Neuronal stem cell (in vitro differentiated cells): Measurements from ENCODE around the gene YPEL1.

ENCODE experiments used
- DNase-seq: peaks from one replicate; pipeline ENCODE4 v3.0.0-alpha.2; 2013; ENCODE audit warnings: low spot score
- H2AFZ ChIP-seq: one replicate; pipeline ENCODE4 v1.6.1; 2013; ENCODE audit warnings: mild to moderate bottlenecking, low read length, inconsistent platforms
- H2AK5ac ChIP-seq: 2 replicates; pipeline ENCODE4 v1.6.1; 2013; ENCODE audit warnings: low read depth, mild to moderate bottlenecking, inconsistent platforms, low read length, moderate library complexity, mixed read lengths
- H2BK120ac ChIP-seq: 2 replicates; pipeline ENCODE4 v1.6.1; 2013; ENCODE audit warnings: low read depth, mild to moderate bottlenecking, inconsistent platforms, low read length, moderate library complexity, mixed read lengths
- H2BK12ac ChIP-seq: one replicate; pipeline ENCODE4 v1.6.1; 2013; ENCODE audit warnings: low read length, inconsistent platforms
- H2BK15ac ChIP-seq: 2 replicates; pipeline ENCODE4 v1.6.1; 2013; ENCODE audit warnings: mild to moderate bottlenecking, low read length, inconsistent platforms, mixed read lengths
- H2BK5ac ChIP-seq: one replicate; pipeline ENCODE4 v1.6.1; 2013; ENCODE audit warnings: inconsistent platforms, mild to moderate bottlenecking, low read length, moderate library complexity
- H3K14ac ChIP-seq: one replicate; pipeline ENCODE4 v1.6.1; 2013; ENCODE audit warnings: low read length, inconsistent platforms
- H3K18ac ChIP-seq: 2 replicates; pipeline ENCODE4 v1.6.1; 2013; ENCODE audit warnings: low read length, inconsistent platforms
- H3K23ac ChIP-seq: 2 replicates; pipeline ENCODE4 v1.6.1; 2013; ENCODE audit warnings: low read depth, mild to moderate bottlenecking, mixed read lengths, low read length, inconsistent platforms; ENCODE audit not compliant: poor library complexity
- H3K27ac ChIP-seq: replicated peaks from 3 replicates; pipeline ENCODE4 v1.5.1; 2013; ENCODE audit warnings: low read length, inconsistent platforms
- H3K27me3 ChIP-seq, 3 experiments: 2 replicates each; pipeline ENCODE4 v1.6.1; 2013; ENCODE audit warnings: low read length in 3 of 3, mild to moderate bottlenecking in 2 of 3, inconsistent platforms in 1 of 3, low read depth in 1 of 3, mixed read lengths in 1 of 3, moderate library complexity in 1 of 3; ENCODE audit not compliant: control insufficient read depth in 3 of 3, insufficient read depth in 3 of 3
- H3K36me3 ChIP-seq, 2 donors: replicated peaks in 1 of 2; 2 replicates each; pipeline ENCODE4 v1.6.1; 2013; ENCODE audit warnings: low read length in 2 of 2; ENCODE audit not compliant: control insufficient read depth in 2 of 2, insufficient read depth in 2 of 2
- H3K4ac ChIP-seq: 2 replicates; pipeline ENCODE4 v1.6.1; 2013; ENCODE audit warnings: inconsistent platforms, mild to moderate bottlenecking, low read length, moderate library complexity
- H3K4me1 ChIP-seq, 2 donors: 1 replicate in 1 of 2; 2 replicates in 1 of 2; pipeline ENCODE4 v1.6.1; 2013; ENCODE audit warnings: low read length in 2 of 2, low read depth in 1 of 2; ENCODE audit not compliant: control insufficient read depth in 2 of 2, insufficient read depth in 1 of 2
- H3K4me2 ChIP-seq: one replicate; pipeline ENCODE4 v1.6.1; 2013; ENCODE audit warnings: mild to moderate bottlenecking, low read length, inconsistent platforms; ENCODE audit not compliant: insufficient read depth, poor library complexity, severe bottlenecking
- H3K4me3 ChIP-seq, 2 donors: 2 replicates each; pipeline ENCODE4 v1.5.1; 2013; ENCODE audit warnings: low read length in 2 of 2, mild to moderate bottlenecking in 2 of 2, inconsistent platforms in 1 of 2, moderate library complexity in 1 of 2
- H3K79me1 ChIP-seq: one replicate; pipeline ENCODE4 v1.6.1; 2013; ENCODE audit warnings: low read depth, mild to moderate bottlenecking, inconsistent platforms, low read length, moderate library complexity
- H3K9ac ChIP-seq: one replicate; pipeline ENCODE4 v1.6.1; 2013; ENCODE audit warnings: mild to moderate bottlenecking, low read depth, low read length, inconsistent platforms; ENCODE audit not compliant: poor library complexity
- H3K9me3 ChIP-seq, 2 donors: replicated peaks in 1 of 2; 2 replicates each; pipeline versions ENCODE3 to v1.6.1; 2013; ENCODE audit warnings: low read length in 2 of 2, mild to moderate bottlenecking in 2 of 2, inconsistent platforms in 1 of 2, low read depth in 1 of 2, mixed read lengths in 1 of 2, moderate library complexity in 1 of 2; ENCODE audit not compliant: control insufficient read depth in 2 of 2, insufficient read depth in 1 of 2
- H4K8ac ChIP-seq: one replicate; pipeline ENCODE4 v1.6.1; 2013; ENCODE audit warnings: low read depth, mild to moderate bottlenecking, inconsistent platforms, low read length, moderate library complexity
- H4K91ac ChIP-seq: one replicate; pipeline ENCODE4 v1.6.1; 2013; ENCODE audit warnings: low read length, low read depth, mild to moderate bottlenecking, inconsistent platforms; ENCODE audit not compliant: poor library complexity
- WGBS, 2 donors: extraction: QIAGEN DNeasy Blood & Tissue Kit; methylation state at CpG; one replicate each; pipeline ENCODE4 v1.1.7; 2013; ENCODE audit warnings: missing lambda C conversion rate in 2 of 2, mixed read lengths in 1 of 2; ENCODE audit not compliant: insufficient read length in 2 of 2, insufficient replicate concordance in 1 of 2; ENCODE audit errors: extremely low coverage in 2 of 2; 5-methylcytosine and 5-hydroxymethylcytosine counted together

Gene YPEL1

DNA sequence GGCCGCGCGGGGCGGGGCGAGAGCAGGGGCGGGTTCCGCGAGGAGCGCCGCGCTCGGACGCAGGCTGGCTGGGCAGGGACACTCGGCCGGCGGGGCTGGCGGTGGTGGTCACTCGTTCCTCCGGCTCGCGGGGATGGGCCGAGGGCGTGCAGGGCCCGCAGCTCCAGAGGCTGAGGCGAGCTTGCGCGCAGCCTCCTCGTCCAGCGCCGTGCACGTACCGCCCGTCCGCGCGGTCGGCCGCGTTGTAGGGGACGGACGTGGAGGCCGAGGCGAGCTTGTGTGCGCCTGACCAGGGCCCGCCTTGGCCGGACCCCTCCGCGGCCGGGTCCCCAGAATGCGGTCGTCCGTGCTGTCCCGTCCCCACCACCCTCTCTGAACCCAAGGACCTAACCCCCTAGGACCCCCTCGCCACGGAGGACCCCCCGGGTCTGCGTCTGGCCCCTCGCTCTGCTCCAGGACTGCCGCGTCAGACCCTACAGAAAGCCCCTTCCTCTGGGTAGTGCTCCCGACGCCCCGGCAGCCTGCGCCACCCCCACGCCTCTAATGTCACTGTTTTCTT is 569 bp upstream of the YPEL1 start:
- no peak overlapping the region for H3K4ac ChIP-seq
- no CpG with 5 or more reads among the region's 65 CpGs for WGBS, 2 donors

DNA sequence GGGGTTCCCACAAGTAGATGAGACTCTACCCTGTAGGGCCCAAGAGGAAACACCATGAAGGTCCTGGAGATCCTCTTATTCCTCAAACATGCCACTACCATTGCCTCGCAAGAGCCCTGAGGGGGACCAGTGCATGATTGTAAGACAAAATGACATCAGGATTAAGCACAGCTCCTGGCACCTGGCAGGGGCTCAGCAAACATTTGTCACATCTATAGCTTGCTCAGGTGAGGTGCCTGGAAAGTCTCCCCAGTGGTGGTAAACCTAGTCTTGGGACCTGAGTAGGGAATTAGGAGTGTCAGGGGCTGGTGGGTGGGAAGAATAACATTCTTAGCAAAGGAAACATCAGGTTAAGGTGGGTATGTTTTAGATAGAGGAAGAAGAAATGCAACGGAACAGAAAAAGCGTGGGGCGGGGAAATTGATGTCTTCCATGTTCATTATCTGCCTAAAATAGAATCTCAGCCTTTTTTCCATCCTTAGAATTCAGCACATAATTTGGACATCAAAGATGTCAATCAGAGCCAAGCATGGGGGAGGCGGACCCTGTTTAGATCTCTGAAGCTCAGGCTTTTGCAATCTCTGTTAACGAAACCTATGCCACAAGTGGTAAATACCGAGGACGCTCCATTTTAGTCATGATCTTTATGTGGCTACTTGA is 924 bp downstream of the YPEL1 start:
- Histone ChIP-seq H3K36me3 (peaks cover 1 to 32% of the 10 kb centered on the region in 2 donors), H3K9me3 (no peaks in the 10 kb centered on the region), H2AK5ac (no peak overlapping the region), H3K23ac (no peak overlapping the region), H2AFZ (peak overlapping the region; percentile 92), H3K79me1 (no peaks in the 10 kb centered on the region), H3K4ac (no peak overlapping the region), H4K91ac (no peak overlapping the region), H3K27me3 (peaks cover 0 to 11% (median 2%) of the 10 kb centered on the region in 3 experiments), H3K4me2 (peak overlapping the region; percentile 81), H3K9ac (no peak overlapping the region), H3K4me3 (peak overlapping the region; percentile 55 to 94), H3K18ac (no peak overlapping the region), H2BK15ac (no peak overlapping the region), H3K27ac (no peak overlapping the region), H4K8ac (no peak overlapping the region), H3K14ac (no peak overlapping the region), H2BK120ac (no peak overlapping the region), H2BK5ac (no peak overlapping the region), H3K4me1 (peaks cover 7 to 8% of the 10 kb centered on the region in 2 donors), H2BK12ac (no peak overlapping the region)
- no peak for DNase-seq
- no CpG with 5 or more reads among the region's 8 CpGs for WGBS, 2 donors

More for the DNA sequence above, 569 bp upstream of the YPEL1 start:
- H2AK5ac ChIP-seq, result peak overlapping the region; percentile 67
- no peak overlapping the region for H4K91ac ChIP-seq
- H2BK5ac ChIP-seq, result peak overlapping the region; percentile 79
- peak overlapping the region; percentile 89 for H2BK15ac ChIP-seq
- peak overlapping the region; percentile 99 for H3K9ac ChIP-seq
- H3K27ac ChIP-seq, result peak overlapping the region; percentile 67
- H3K4me1 ChIP-seq, result peaks cover 7 to 8% of the 10 kb centered on the region in 2 donors
- H3K9me3 ChIP-seq, result no peaks in the 10 kb centered on the region
- H3K79me1 ChIP-seq, result no peaks in the 10 kb centered on the region
- peak overlapping the region; percentile 96 for H3K4me2 ChIP-seq
- peaks cover 0 to 18% of the 10 kb centered on the region in 2 donors for H3K36me3 ChIP-seq
- H2BK120ac ChIP-seq, result no peak overlapping the region
- peak overlapping the region; percentile 100 for H3K23ac ChIP-seq
- peaks cover 0 to 17% (median 4%) of the 10 kb centered on the region in 3 experiments for H3K27me3 ChIP-seq
- peak overlapping the region; percentile 94 for H3K14ac ChIP-seq
- peak overlapping the region; percentile 99 for H3K18ac ChIP-seq
- no peak for DNase-seq
- peak overlapping the region; percentile 74 to 89 for H3K4me3 ChIP-seq
- peak overlapping the region; percentile 91 for H2BK12ac ChIP-seq
- peak overlapping the region; percentile 45 for H4K8ac ChIP-seq
- H2AFZ ChIP-seq, result peak overlapping the region; percentile 92

DNA sequence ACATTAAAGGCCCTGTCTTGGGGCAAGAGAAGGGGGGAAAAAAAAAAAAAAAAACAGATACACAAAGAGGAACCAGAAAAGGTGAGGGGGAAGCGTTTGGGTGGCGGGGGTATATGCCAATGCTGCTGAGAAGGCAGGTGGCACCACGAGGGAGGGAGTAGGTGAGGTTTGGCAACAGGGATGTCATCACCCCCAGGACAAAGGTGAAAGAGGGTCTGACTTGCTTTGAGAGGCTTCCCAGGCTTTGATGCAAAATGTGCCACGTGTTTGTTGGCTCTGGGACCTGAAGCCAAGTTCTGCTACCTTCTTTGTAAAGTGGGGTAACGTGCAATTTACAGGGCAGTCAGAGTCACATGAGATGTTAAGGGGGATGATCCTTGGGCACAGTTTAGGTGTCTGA is 4.1 kb downstream of the YPEL1 start:
- H3K4me3 ChIP-seq, result no peak overlapping the region
- WGBS, 2 donors, result no CpG with 5 or more reads among the region's 5 CpGs
- no peak overlapping the region for H2BK12ac ChIP-seq
- peaks cover 8 to 9% of the 10 kb centered on the region in 2 donors for H3K4me1 ChIP-seq
- no peak overlapping the region for H3K18ac ChIP-seq
- no peak overlapping the region for H3K14ac ChIP-seq
- no peak overlapping the region for H2BK120ac ChIP-seq
- H3K9ac ChIP-seq, result peak overlapping the region; percentile 25
- no peak overlapping the region for H2AFZ ChIP-seq
- H2AK5ac ChIP-seq, result no peak overlapping the region
- no peak overlapping the region for H3K4me2 ChIP-seq
- H4K8ac ChIP-seq, result no peak overlapping the region
- H3K79me1 ChIP-seq, result peaks cover 7% of the 10 kb centered on the region
- no peak for DNase-seq
- peaks cover 1 to 50% of the 10 kb centered on the region in 2 donors for H3K36me3 ChIP-seq
- H4K91ac ChIP-seq, result no peak overlapping the region
- H2BK5ac ChIP-seq, result no peak overlapping the region
- peak overlapping the region; percentile 62 for H3K23ac ChIP-seq
- H3K27me3 ChIP-seq, result no peaks in the 10 kb centered on the region
- no peaks in the 10 kb centered on the region for H3K9me3 ChIP-seq
- no peak overlapping the region for H3K27ac ChIP-seq
- no peak overlapping the region for H3K4ac ChIP-seq
- no peak overlapping the region for H2BK15ac ChIP-seq

DNA sequence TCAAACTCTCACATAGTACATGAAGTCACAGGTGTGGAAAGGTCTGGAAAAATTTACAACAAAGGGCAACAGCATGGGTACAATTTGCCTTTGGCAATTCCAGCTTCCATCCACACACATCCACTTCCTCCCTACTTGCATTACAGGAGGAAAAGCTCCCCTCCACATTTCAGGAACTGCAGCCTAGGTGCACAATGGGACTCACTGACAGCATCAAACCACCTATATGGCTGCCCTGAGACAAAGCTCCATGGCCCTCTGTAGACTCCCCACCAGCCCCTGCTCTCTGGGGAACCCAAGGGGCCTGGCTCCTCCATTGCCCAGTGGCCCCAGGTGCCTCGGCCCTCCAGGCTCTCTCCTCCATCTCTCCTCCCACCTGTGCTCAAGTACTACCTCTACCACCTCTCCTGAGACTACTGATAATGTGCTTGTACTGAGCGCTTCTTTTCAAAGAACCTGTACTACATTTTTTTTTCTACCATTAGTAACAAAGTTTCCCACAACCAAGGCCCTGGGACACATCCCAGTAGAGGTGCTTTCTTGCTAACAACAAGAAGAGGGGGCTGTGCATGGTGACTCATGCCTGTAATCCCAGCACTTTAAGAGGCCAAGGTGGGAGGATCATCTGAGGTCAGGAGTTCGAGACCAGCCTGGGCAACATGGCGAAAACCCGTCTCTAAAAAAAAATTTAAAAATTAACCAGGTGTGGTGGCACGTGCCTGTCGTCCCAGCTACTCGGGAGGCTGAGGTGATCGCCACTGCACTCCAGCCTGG is 4.9 kb downstream of the YPEL1 start:
- H3K9me3 ChIP-seq, result no peaks in the 10 kb centered on the region
- WGBS, 2 donors, result no CpG with 5 or more reads among the region's 9 CpGs
- H2BK5ac ChIP-seq, result no peak overlapping the region
- H3K4me1 ChIP-seq, result peaks cover 9 to 13% of the 10 kb centered on the region in 2 donors
- no peak for DNase-seq
- H3K27me3 ChIP-seq, result no peaks in the 10 kb centered on the region
- no peak overlapping the region for H3K4me2 ChIP-seq
- no peak overlapping the region for H3K14ac ChIP-seq
- H2BK12ac ChIP-seq, result no peak overlapping the region
- peaks cover 1 to 50% of the 10 kb centered on the region in 2 donors for H3K36me3 ChIP-seq
- no peak overlapping the region for H4K8ac ChIP-seq
- H2BK120ac ChIP-seq, result no peak overlapping the region
- no peak overlapping the region for H3K9ac ChIP-seq
- H3K27ac ChIP-seq, result no peak overlapping the region
- H3K18ac ChIP-seq, result no peak overlapping the region
- no peak overlapping the region for H3K4me3 ChIP-seq
- H4K91ac ChIP-seq, result no peak overlapping the region
- no peak overlapping the region for H2AFZ ChIP-seq
- H3K4ac ChIP-seq, result no peak overlapping the region
- peaks cover 13% of the 10 kb centered on the region for H3K79me1 ChIP-seq
- no peak overlapping the region for H2AK5ac ChIP-seq
- no peak overlapping the region for H3K23ac ChIP-seq
- H2BK15ac ChIP-seq, result no peak overlapping the region
